ENCODE data around the gene CCDC14.

CCDC14 gene

GRCh38 chr3:123948449-123948848 is 12.6 kb downstream of the CCDC14 start:
- no peak for DNase-seq

GRCh38 chr3:123947482-123947881 is 13.5 kb downstream of the CCDC14 start:
- no peak overlapping the region for H3K27ac Mint-ChIP-seq
- H3K4me3 Mint-ChIP-seq = no peak overlapping the region
- H3K4me1 Mint-ChIP-seq (ENCODE audit: low read depth) = no peaks in the 10 kb centered on the region
- H3K36me3 Mint-ChIP-seq (ENCODE audit: low read depth) = peaks cover 84% of the 10 kb centered on the region
- no peaks in the 10 kb centered on the region for H3K9me3 Mint-ChIP-seq
- no peak for DNase-seq
- H3K27me3 Mint-ChIP-seq = no peaks in the 10 kb centered on the region

More at GRCh38 chr3:123948449-123948848, 12.6 kb downstream of the CCDC14 start:
- H3K27ac Mint-ChIP-seq = no peak overlapping the region
- no peaks in the 10 kb centered on the region for H3K27me3 Mint-ChIP-seq
- H3K4me3 Mint-ChIP-seq = no peak overlapping the region
- no peaks in the 10 kb centered on the region for H3K9me3 Mint-ChIP-seq
- no peaks in the 10 kb centered on the region for H3K4me1 Mint-ChIP-seq (ENCODE audit: low read depth)
- H3K36me3 Mint-ChIP-seq (ENCODE audit: low read depth) = peaks cover 86% of the 10 kb centered on the region

- peaks cover 87% of the 10 kb centered on the region for H3K36me3 Mint-ChIP-seq (ENCODE audit: low read depth)
- no peak for DNase-seq
- H3K4me3 Mint-ChIP-seq = no peak overlapping the region
- no peak overlapping the region for H3K27ac Mint-ChIP-seq
- no peaks in the 10 kb centered on the region for H3K27me3 Mint-ChIP-seq
- no peaks in the 10 kb centered on the region for H3K4me1 Mint-ChIP-seq (ENCODE audit: low read depth)
- H3K9me3 Mint-ChIP-seq = no peaks in the 10 kb centered on the region
Observed at GRCh38 chr3:123941542-123941941, 19.5 kb downstream of the CCDC14 start.

- Mint-ChIP-seq H3K36me3 (ENCODE audit: low read depth) (peaks cover 87% of the 10 kb centered on the region), H3K27ac (no peak overlapping the region), H3K27me3 (no peaks in the 10 kb centered on the region)
Observed at GRCh38 chr3:123941121-123941520, 19.9 kb downstream of the CCDC14 start.

GRCh38 chr3:123939706-123940105 is 21.3 kb downstream of the CCDC14 start:
- Mint-ChIP-seq H3K4me3 (no peak overlapping the region), H3K27ac (no peak overlapping the region), H3K36me3 (ENCODE audit: low read depth) (peaks cover 87% of the 10 kb centered on the region), H3K9me3 (no peaks in the 10 kb centered on the region), H3K27me3 (no peaks in the 10 kb centered on the region), H3K4me1 (ENCODE audit: low read depth) (no peaks in the 10 kb centered on the region)
- no peak for DNase-seq

More at GRCh38 chr3:123941121-123941520, 19.9 kb downstream of the CCDC14 start:
- Mint-ChIP-seq H3K4me1 (ENCODE audit: low read depth) (no peaks in the 10 kb centered on the region), H3K4me3 (no peak overlapping the region), H3K9me3 (no peaks in the 10 kb centered on the region)
- DNase-seq = no peak

- Mint-ChIP-seq H3K4me1 (ENCODE audit: low read depth) (no peaks in the 10 kb centered on the region), H3K9me3 (no peaks in the 10 kb centered on the region), H3K27me3 (no peaks in the 10 kb centered on the region), H3K36me3 (ENCODE audit: low read depth) (peaks cover 84% of the 10 kb centered on the region), H3K4me3 (no peak overlapping the region), H3K27ac (no peak overlapping the region)
- no peak for DNase-seq
Observed at GRCh38 chr3:123936400-123936799, 24.6 kb downstream of the CCDC14 start.

- no peak overlapping the region for H3K27ac Mint-ChIP-seq
- H3K4me3 Mint-ChIP-seq = no peak overlapping the region
- H3K36me3 Mint-ChIP-seq (ENCODE audit: low read depth) = peaks cover 84% of the 10 kb centered on the region
Observed at GRCh38 chr3:123935830-123936229, 25.2 kb downstream of the CCDC14 start.

GRCh38 chr3:123934250-123934649 is 26.8 kb downstream of the CCDC14 start:
- Mint-ChIP-seq H3K27me3 (no peaks in the 10 kb centered on the region), H3K27ac (no peak overlapping the region), H3K36me3 (ENCODE audit: low read depth) (peaks cover 85% of the 10 kb centered on the region), H3K4me3 (no peak overlapping the region), H3K9me3 (no peaks in the 10 kb centered on the region), H3K4me1 (ENCODE audit: low read depth) (no peaks in the 10 kb centered on the region)
- no peak for DNase-seq

More at GRCh38 chr3:123935830-123936229, 25.2 kb downstream of the CCDC14 start:
- H3K9me3 Mint-ChIP-seq = no peaks in the 10 kb centered on the region
- DNase-seq = no peak
- H3K4me1 Mint-ChIP-seq (ENCODE audit: low read depth) = no peaks in the 10 kb centered on the region
- no peaks in the 10 kb centered on the region for H3K27me3 Mint-ChIP-seq

GRCh38 chr3:123930445-123930844 is 30.6 kb downstream of the CCDC14 start:
- no peaks in the 10 kb centered on the region for H3K9me3 Mint-ChIP-seq
- no peaks in the 10 kb centered on the region for H3K27me3 Mint-ChIP-seq
- H3K4me3 Mint-ChIP-seq = no peak overlapping the region
- peaks cover 81% of the 10 kb centered on the region for H3K36me3 Mint-ChIP-seq (ENCODE audit: low read depth)
- H3K27ac Mint-ChIP-seq = no peak overlapping the region
- DNase-seq = no peak
- H3K4me1 Mint-ChIP-seq (ENCODE audit: low read depth) = no peaks in the 10 kb centered on the region

GRCh38 chr3:123929325-123929724 is 31.7 kb downstream of the CCDC14 start:
- no peak overlapping the region for H3K27ac Mint-ChIP-seq
- H3K9me3 Mint-ChIP-seq = peaks cover 2% of the 10 kb centered on the region
- H3K4me3 Mint-ChIP-seq = no peak overlapping the region
- DNase-seq = no peak
- H3K27me3 Mint-ChIP-seq = no peaks in the 10 kb centered on the region
- no peaks in the 10 kb centered on the region for H3K4me1 Mint-ChIP-seq (ENCODE audit: low read depth)
- peaks cover 80% of the 10 kb centered on the region for H3K36me3 Mint-ChIP-seq (ENCODE audit: low read depth)

- Mint-ChIP-seq H3K9me3 (peaks cover 27% of the 10 kb centered on the region), H3K4me1 (ENCODE audit: low read depth) (no peaks in the 10 kb centered on the region), H3K27me3 (no peaks in the 10 kb centered on the region), H3K27ac (no peak overlapping the region), H3K4me3 (no peak overlapping the region), H3K36me3 (ENCODE audit: low read depth) (peaks cover 85% of the 10 kb centered on the region)
- no peak for DNase-seq
Observed at GRCh38 chr3:123926396-123926795, 34.6 kb downstream of the CCDC14 start.

- DNase-seq = no peak
- Mint-ChIP-seq H3K4me1 (ENCODE audit: low read depth) (no peaks in the 10 kb centered on the region), H3K27me3 (no peaks in the 10 kb centered on the region), H3K36me3 (ENCODE audit: low read depth) (peaks cover 84% of the 10 kb centered on the region), H3K27ac (no peak overlapping the region), H3K4me3 (no peak overlapping the region), H3K9me3 (peaks cover 41% of the 10 kb centered on the region)
Observed at GRCh38 chr3:123920868-123921267, 40.2 kb downstream of the CCDC14 start.

- peaks cover 82% of the 10 kb centered on the region for H3K36me3 Mint-ChIP-seq (ENCODE audit: low read depth)
- H3K4me1 Mint-ChIP-seq (ENCODE audit: low read depth) = no peaks in the 10 kb centered on the region
- no peak overlapping the region for H3K27ac Mint-ChIP-seq
- no peaks in the 10 kb centered on the region for H3K27me3 Mint-ChIP-seq
- no peak overlapping the region for H3K4me3 Mint-ChIP-seq
- no peak for DNase-seq
- peaks cover 41% of the 10 kb centered on the region for H3K9me3 Mint-ChIP-seq
Observed at GRCh38 chr3:123920383-123920782, 40.6 kb downstream of the CCDC14 start.

- no peak overlapping the region for H3K27ac Mint-ChIP-seq
- no peaks in the 10 kb centered on the region for H3K4me1 Mint-ChIP-seq (ENCODE audit: low read depth)
- peaks cover 83% of the 10 kb centered on the region for H3K36me3 Mint-ChIP-seq (ENCODE audit: low read depth)
- no peak for DNase-seq
- H3K4me3 Mint-ChIP-seq = no peak overlapping the region
- H3K27me3 Mint-ChIP-seq = no peaks in the 10 kb centered on the region
- peaks cover 39% of the 10 kb centered on the region for H3K9me3 Mint-ChIP-seq
Observed at GRCh38 chr3:123919353-123919752, 41.7 kb downstream of the CCDC14 start.

- no peak overlapping the region for H3K4me3 Mint-ChIP-seq
- H3K36me3 Mint-ChIP-seq (ENCODE audit: low read depth) = peaks cover 43% of the 10 kb centered on the region
- no peak overlapping the region for H3K27ac Mint-ChIP-seq
- H3K4me1 Mint-ChIP-seq (ENCODE audit: low read depth) = no peaks in the 10 kb centered on the region
- peaks cover 2% of the 10 kb centered on the region for H3K9me3 Mint-ChIP-seq
- H3K27me3 Mint-ChIP-seq = no peaks in the 10 kb centered on the region
- no peak for DNase-seq
Observed at GRCh38 chr3:123914829-123915228, 46.2 kb downstream of the CCDC14 start.

GRCh38 chr3:123909785-123910184 is 51.2 kb downstream of the CCDC14 start:
- Mint-ChIP-seq H3K9me3 (peaks cover 2% of the 10 kb centered on the region), H3K4me1 (ENCODE audit: low read depth) (no peaks in the 10 kb centered on the region), H3K27me3 (no peaks in the 10 kb centered on the region), H3K36me3 (ENCODE audit: low read depth) (peaks cover 9% of the 10 kb centered on the region), H3K4me3 (no peak overlapping the region), H3K27ac (no peak overlapping the region)
- DNase-seq = no peak
